Spleen (tissue), 7 donors: ENCODE measurements around the gene HHAT.

ENCODE experiments used
- POLR2A ChIP-seq, 3 donors: fragments of 450-650 bp; IDR thresholded peaks; one replicate each; pipeline ENCODE4 v1.5.1; 2017; ENCODE audit warnings: antibody characterized with exemption in 3 of 3, mild to moderate bottlenecking in 1 of 3
- POLR2AphosphoS5 ChIP-seq, 3 donors: sonication (generic); formaldehyde crosslinking; IDR thresholded peaks; one replicate each; pipeline ENCODE4 v1.5.1; 2017; ENCODE audit warnings: antibody characterized with exemption in 3 of 3
- TF ChIP-seq, protein P1 (sequence below), 11 experiments: fragments of 200-600 bp in 7 of 11; fragments of 450-650 bp in 4 of 11; sonication (generic) in 4 of 11; IDR thresholded peaks in 8 of 11; conservative IDR thresholded peaks in 3 of 11; 1 replicate in 7 of 11; 2 replicates in 4 of 11; pipeline versions ENCODE4 v1.4.0 to v1.8.0; 2016 to 2021; ENCODE audit warnings: antibody characterized with exemption in 11 of 11, inconsistent platforms in 4 of 11, mild to moderate bottlenecking in 1 of 11
- donor health status: DM: no; HTN: no; CAD: no; lungs with moderate emphysema.
- donor health status: DM: no; HTN: no; CAD: no.
- donor health status: DM: no; HTN: no; CAD: no.

DNA sequence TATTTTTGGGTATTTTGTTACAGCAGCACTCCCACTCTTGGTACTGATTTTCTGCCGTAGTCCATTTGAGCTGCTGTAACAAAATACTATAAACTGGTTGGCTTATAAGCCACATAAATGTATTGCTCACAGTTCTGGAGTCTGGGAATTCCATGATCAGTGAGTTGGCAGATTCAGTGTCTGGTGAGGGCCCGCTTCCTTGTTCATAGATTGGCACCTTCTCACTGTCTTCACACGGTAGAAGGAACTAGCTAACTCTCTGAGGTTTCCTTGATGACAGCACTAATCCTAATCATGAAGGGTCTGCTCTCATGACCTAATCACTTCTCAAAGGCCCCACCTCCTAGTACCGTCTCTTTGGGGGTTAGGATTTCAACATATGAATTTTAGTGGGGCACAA is 85.2 kb downstream of the HHAT start:
- TF ChIP-seq, protein P1, sequence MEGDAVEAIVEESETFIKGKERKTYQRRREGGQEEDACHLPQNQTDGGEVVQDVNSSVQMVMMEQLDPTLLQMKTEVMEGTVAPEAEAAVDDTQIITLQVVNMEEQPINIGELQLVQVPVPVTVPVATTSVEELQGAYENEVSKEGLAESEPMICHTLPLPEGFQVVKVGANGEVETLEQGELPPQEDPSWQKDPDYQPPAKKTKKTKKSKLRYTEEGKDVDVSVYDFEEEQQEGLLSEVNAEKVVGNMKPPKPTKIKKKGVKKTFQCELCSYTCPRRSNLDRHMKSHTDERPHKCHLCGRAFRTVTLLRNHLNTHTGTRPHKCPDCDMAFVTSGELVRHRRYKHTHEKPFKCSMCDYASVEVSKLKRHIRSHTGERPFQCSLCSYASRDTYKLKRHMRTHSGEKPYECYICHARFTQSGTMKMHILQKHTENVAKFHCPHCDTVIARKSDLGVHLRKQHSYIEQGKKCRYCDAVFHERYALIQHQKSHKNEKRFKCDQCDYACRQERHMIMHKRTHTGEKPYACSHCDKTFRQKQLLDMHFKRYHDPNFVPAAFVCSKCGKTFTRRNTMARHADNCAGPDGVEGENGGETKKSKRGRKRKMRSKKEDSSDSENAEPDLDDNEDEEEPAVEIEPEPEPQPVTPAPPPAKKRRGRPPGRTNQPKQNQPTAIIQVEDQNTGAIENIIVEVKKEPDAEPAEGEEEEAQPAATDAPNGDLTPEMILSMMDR (IDR thresholded peaks at IDR 0.05 in 8 of 11, conservative IDR thresholded peaks at IDR 0.05 in 3 of 11): no peak
- TF ChIP-seq POLR2A (IDR thresholded peaks at IDR 0.05): no peak
- TF ChIP-seq POLR2AphosphoS5 (IDR thresholded peaks at IDR 0.05): no peak
